ENCODE data around the gene GPR137.

Gene GPR137

DNA sequence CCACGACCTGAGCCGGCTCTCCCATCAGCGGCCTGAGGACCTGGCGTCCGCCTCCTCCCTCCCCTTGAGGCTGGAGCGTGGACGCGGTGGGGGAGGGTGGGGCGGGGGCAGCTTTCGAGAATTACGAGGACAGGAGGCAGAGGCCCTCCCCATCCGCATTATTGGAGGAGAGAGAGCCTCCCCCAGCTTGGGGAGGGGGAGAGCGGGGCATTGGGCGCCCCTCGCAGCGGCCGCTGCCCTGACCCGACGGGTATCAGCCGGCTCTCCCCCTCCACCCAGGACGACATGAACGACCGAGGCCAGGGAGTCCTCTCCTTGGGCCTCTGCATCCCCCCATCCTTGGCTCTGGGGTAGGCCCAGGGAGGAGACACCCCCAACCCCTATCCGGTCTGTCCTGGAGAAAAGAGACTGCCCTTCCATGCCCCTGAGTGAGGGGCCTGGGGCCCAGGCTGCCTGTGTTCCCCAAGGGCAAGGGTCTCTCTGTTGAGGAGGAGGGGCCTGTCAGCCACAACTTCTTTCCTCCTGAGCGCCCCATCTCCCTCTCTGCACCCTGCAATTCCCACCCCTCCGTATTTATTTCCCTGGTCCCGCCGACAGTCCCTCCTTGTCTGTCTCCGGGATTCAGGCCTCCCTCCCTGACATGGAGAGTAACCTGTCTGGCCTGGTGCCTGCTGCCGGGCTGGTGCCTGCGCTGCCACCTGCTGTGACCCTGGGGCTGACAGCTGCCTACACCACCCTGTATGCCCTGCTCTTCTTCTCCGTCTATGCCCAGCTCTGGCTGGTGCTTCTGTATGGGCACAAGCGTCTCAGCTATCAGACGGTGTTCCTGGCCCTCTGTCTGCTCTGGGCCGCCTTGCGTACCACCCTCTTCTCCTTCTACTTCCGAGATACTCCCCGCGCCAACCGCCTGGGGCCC, 495 bp downstream of the GPR137 start:
- no peaks in the 10 kb centered on the region for H3K9me3 Mint-ChIP-seq
- H3K4me1 Mint-ChIP-seq (ENCODE audit: low read depth) = peaks cover 25% of the 10 kb centered on the region
- H3K36me3 Mint-ChIP-seq (ENCODE audit: low read depth) = no peaks in the 10 kb centered on the region
- peak overlapping the region; percentile 77 for H3K4me3 Mint-ChIP-seq
- peak overlapping the region; percentile 34 for H3K27ac Mint-ChIP-seq
- peaks cover 8% of the 10 kb centered on the region for H3K27me3 Mint-ChIP-seq

DNA sequence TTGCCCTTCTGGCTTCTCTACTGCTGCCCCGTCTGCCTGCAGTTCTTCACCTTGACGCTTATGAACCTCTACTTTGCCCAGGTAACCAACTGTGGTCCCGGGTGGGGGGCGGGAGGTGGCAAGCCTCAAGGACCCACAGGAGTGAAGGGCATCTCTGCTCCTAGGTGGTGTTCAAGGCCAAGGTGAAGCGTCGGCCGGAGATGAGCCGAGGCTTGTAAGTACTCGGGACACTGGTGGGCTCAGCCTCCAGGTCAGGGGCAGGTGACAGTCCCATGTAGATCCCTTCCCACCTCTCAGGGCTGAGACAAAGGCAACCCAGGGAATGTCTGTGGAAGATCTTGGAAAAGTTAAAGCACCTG, 1.1 kb downstream of the GPR137 start:
- Mint-ChIP-seq H3K27ac (peak overlapping the region; percentile 34), H3K27me3 (peaks cover 8% of the 10 kb centered on the region), H3K4me1 (ENCODE audit: low read depth) (peaks cover 25% of the 10 kb centered on the region), H3K36me3 (ENCODE audit: low read depth) (no peaks in the 10 kb centered on the region), H3K9me3 (no peaks in the 10 kb centered on the region), H3K4me3 (peak overlapping the region; percentile 77)

DNA sequence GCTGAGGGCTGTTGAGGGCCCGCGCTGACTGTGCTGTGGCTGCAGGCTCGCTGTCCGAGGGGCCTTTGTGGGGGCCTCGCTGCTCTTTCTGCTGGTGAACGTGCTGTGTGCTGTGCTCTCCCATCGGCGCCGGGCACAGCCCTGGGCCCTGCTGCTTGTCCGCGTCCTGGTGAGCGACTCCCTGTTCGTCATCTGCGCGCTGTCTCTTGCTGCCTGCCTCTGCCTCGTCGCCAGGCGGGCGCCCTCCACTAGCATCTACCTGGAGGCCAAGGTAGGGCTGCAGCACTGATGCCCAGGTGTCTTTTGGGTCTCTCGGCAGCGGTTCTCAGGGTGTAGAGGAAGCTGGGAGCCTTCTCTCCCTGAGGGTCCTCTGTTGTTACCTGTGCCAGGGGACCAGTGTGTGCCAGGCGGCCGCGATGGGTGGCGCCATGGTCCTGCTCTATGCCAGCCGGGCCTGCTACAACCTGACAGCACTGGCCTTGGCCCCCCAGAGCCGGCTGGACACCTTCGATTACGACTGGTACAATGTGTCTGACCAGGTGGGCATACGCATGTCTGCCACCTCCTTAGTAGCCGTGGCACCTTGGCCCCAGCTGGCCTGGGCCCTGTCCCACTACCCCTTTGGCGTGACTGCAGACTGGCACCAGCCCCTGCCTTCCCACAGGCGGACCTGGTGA, 2.2 kb downstream of the GPR137 start:
- Mint-ChIP-seq H3K36me3 (ENCODE audit: low read depth) (no peaks in the 10 kb centered on the region), H3K4me3 (no peak overlapping the region), H3K4me1 (ENCODE audit: low read depth) (peaks cover 25% of the 10 kb centered on the region), H3K9me3 (no peaks in the 10 kb centered on the region), H3K27ac (no peak overlapping the region), H3K27me3 (peaks cover 11% of the 10 kb centered on the region)

DNA sequence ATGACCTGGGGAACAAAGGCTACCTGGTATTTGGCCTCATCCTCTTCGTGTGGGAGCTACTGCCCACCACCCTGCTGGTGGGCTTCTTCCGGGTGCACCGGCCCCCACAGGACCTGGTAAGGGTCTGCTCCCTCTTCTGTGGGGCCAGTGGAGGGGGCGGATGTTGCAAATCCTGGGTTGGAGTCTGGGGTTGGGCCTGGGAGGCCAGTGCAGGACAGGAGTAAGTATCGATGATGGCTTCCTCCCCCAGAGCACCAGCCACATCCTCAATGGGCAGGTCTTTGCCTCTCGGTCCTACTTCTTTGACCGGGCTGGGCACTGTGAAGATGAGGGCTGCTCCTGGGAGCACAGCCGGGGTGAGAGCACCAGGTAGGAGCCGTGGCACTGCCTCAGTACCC, 2.7 kb downstream of the GPR137 start:
- H3K4me1 Mint-ChIP-seq (ENCODE audit: low read depth) = peaks cover 20% of the 10 kb centered on the region
- H3K27ac Mint-ChIP-seq = no peak overlapping the region
- no peaks in the 10 kb centered on the region for H3K9me3 Mint-ChIP-seq
- H3K4me3 Mint-ChIP-seq = no peak overlapping the region
- peaks cover 15% of the 10 kb centered on the region for H3K27me3 Mint-ChIP-seq
- no peaks in the 10 kb centered on the region for H3K36me3 Mint-ChIP-seq (ENCODE audit: low read depth)

DNA sequence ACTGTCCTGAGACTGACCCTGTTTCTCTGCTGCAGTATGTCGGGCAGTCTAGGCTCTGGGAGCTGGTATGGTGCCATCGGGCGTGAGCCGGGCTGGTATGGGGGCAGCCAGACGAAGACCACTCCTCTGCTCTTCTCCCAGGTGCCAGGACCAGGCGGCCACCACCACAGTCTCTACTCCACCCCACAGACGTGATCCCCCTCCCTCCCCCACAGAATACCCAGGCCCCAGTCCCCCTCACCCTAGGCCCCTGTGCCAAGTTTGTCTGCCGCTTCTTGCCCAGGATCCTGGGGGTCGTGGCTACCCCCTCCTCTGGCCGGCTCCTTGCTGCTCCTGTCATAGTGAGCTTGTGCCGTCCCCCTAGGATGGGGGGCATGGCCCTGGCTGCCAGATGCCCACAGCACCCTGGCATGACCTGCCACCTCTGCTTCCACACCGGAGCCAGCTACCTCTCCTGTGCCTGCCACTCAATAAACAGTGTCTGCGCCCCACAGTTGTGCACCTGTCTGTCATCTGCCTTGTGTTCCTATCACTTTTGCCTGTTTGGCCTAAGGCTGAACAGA, 3.4 kb downstream of the GPR137 start:
- Mint-ChIP-seq H3K27ac (no peak overlapping the region), H3K4me3 (no peak overlapping the region), H3K27me3 (peaks cover 21% of the 10 kb centered on the region), H3K4me1 (ENCODE audit: low read depth) (peaks cover 14% of the 10 kb centered on the region), H3K9me3 (no peaks in the 10 kb centered on the region), H3K36me3 (ENCODE audit: low read depth) (no peaks in the 10 kb centered on the region)

DNA sequence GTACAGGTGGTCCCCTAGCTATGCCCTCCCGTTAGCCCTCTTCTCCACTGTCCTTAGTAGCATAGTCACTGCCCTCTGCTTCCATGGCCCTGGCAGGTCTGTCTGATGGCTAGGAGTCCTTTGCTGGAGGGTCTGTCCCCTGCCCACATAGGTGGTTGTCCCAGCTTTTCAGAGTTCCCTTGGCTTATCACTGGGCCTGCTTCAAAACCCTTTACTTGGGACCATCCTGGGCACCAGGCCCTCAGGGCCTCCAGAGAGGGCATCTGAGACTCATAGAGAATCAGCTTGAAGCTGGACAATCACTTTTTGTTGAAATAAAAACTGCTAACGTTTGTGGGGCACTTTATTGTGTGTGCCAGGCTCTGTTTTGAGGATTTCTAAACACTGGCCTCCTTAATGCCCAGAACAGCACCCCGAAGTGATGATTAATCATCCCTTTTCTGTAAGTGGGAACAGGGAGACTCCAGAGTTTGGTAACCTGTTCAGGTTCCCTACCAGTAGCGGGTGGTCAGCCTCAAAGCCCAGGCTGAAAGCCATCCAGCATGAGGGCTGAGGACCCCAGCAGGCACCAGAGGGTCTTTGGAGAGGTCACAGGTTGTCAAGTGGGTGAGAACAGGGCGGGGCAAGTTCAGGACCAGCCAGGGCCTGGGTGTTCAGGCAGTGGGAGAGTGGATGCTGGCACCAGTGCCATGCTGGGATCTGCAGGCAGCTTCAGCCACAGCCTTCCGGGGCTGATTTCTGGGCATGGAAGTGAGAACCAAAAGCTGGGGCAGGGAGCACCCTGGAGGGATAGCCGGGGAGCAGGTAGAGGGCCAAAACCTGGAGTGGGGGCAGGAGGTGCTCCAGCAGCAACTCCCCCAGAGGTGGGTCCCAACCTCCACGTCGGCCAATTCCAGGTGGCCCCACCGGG, 5.0 kb downstream of the GPR137 start:
- H3K9me3 Mint-ChIP-seq = no peaks in the 10 kb centered on the region
- peak overlapping the region; percentile 63 for H3K4me3 Mint-ChIP-seq
- no peaks in the 10 kb centered on the region for H3K36me3 Mint-ChIP-seq (ENCODE audit: low read depth)
- H3K4me1 Mint-ChIP-seq (ENCODE audit: low read depth) = peaks cover 12% of the 10 kb centered on the region
- H3K27me3 Mint-ChIP-seq = peaks cover 33% of the 10 kb centered on the region
- H3K27ac Mint-ChIP-seq = no peak overlapping the region

DNA sequence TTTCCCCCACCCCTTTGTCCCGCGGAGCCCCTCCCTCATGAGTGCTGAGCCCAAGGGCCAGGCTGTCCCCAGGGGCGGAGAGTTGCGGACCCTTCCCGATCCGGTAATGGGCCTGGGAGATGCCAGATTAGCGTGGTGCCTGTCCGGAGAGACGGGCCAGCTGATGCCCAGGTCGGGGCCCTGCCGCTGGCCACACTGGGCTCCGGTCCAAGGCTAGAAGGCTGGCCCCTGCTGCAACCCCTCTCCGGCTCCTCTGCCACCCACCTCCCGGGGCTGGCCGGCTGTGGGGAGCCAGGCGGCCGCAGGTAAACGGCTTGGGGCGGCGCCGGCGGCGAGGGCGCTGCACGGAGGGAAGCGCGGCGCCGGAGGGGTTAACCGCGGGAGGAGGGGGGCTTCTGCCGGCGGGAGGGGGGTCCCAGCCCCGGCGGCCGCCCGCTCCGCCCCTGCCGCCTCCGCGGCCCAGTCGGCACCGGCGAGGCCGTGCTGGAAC, 5.7 kb downstream of the GPR137 start, which contains the start of gene KCNK4:
KCNK4 (plus strand) TSS at position 41 of the 490 bp plus-strand sequence. CDS start 1,717 bp downstream, outside the sequence.
- Mint-ChIP-seq H3K36me3 (ENCODE audit: low read depth) (no peaks in the 10 kb centered on the region), H3K27ac (no peak within 1 kb of the TSS), H3K4me1 (ENCODE audit: low read depth) (peaks cover 10% of the 10 kb centered on the region), H3K4me3 (peak within 1 kb of the TSS; percentile 63), H3K9me3 (no peaks in the 10 kb centered on the region), H3K27me3 (peaks cover 40% of the 10 kb centered on the region)

DNA sequence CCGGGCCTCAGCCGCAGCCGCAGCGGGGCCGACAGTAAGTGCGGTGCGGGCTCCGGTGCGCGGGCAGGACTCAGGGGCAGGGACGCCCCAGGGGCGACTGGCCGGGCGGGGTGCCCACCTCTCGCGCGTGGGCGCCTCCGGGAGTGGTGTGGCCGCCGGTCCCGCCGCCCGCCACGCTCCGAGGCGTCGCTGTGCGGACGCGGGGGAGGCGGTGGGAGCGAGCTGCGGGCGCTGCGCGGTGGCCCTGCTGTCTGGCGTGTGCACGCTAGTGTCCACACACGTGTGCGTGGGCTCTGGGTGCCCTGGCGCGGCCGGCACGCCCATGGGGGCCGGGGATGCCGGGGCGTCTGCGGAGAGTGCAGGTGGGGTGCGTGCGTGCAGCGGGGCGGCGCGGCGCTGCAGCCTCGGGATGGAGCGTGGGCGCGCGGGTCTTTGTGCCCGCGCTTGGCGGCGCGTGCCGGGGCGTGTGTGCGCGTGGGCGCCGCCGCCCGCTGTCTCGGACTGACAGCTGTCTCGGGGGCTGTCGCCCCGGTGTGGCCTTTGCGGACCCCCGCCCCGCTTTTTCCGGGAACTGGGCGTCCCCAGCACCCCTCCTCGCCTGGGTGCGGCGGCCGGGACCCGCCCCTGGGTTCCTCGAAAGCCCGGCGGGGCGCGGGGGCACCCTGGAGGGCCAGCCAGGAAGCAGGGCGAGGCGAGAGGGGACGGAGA, 6.3 kb downstream of the GPR137 start:
- Mint-ChIP-seq H3K4me1 (ENCODE audit: low read depth) (peaks cover 5% of the 10 kb centered on the region), H3K27me3 (peaks cover 45% of the 10 kb centered on the region), H3K4me3 (no peak overlapping the region), H3K27ac (no peak overlapping the region), H3K9me3 (no peaks in the 10 kb centered on the region), H3K36me3 (ENCODE audit: low read depth) (no peaks in the 10 kb centered on the region)

DNA sequence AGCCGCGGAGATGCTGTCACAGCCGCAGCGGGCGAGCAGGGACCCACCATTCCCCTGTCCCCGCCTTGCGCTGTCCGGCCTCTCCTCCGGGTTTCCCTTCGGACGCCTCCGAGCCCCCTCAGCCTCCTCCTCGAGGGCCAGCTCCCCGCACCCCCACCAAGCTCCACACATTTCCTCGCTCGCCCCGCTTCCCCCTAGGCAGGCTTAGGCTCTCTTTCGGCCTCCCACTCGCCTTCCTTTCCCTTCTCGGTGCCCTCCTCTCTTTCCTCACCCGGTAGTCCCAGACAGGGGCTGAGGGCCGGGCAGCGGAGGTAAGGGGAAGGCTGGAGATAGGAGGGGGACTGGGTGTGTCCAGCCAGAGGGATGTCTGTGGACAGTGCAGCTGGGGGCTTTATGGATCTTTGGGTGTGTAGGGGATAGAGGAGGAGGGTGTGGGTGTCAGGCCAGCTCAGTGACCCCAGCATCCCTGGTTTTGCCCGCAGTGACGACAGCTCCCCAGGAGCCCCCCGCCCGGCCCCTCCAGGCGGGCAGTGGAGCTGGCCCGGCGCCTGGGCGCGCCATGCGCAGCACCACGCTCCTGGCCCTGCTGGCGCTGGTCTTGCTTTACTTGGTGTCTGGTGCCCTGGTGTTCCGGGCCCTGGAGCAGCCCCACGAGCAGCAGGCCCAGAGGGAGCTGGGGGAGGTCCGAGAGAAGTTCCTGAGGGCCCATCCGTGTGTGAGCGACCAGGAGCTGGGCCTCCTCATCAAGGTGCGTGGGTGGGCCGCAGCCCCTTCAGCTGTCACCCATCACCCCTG, 7.0 kb downstream of the GPR137 start:
- peaks cover 8% of the 10 kb centered on the region for H3K4me1 Mint-ChIP-seq (ENCODE audit: low read depth)
- H3K27ac Mint-ChIP-seq = no peak overlapping the region
- no peaks in the 10 kb centered on the region for H3K9me3 Mint-ChIP-seq
- no peak overlapping the region for H3K4me3 Mint-ChIP-seq
- peaks cover 53% of the 10 kb centered on the region for H3K27me3 Mint-ChIP-seq
- H3K36me3 Mint-ChIP-seq (ENCODE audit: low read depth) = no peaks in the 10 kb centered on the region

DNA sequence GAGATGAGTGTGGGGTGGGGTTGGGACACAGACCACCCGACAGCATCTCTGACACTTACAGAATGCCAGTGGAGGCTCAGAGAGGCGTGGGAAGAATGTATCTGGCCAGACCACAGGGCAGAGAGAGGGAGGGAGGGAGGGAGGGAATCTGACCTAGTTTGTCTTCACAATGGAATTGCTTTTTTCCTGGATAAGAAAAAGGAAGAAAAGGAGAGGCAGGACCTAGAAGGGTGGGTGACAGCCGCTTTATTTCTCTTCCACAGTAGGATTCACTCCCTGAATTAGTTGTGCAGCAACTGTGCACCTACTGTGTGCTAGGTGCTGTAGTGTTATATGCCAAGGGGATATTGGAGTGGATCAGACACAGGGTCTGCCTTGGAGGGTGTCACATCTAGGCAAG, 9.1 kb downstream of the GPR137 start:
- H3K4me3 Mint-ChIP-seq = no peak overlapping the region
- no peak overlapping the region for H3K27ac Mint-ChIP-seq
- H3K36me3 Mint-ChIP-seq (ENCODE audit: low read depth) = no peaks in the 10 kb centered on the region
- no peaks in the 10 kb centered on the region for H3K9me3 Mint-ChIP-seq
- H3K27me3 Mint-ChIP-seq = peaks cover 71% of the 10 kb centered on the region
- peaks cover 11% of the 10 kb centered on the region for H3K4me1 Mint-ChIP-seq (ENCODE audit: low read depth)

DNA sequence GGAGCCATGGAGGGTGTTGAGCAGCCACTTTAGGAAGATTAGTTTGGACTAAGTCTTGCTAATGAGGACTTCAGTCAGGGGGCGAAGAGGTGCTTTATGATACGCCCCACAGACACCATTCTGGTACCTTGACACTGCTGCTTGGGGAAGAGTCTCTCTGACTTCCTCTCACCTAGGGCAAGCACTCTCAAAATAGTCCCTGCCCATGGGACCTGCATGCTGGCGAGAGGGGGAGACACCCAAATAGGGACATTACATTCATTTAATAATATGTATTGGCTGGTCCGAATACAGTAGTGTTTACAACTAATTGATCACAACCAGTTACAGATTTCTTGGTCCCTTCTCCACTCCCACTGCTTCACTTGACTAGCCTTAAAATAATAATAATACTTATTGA, 10.1 kb downstream of the GPR137 start:
- peaks cover 16% of the 10 kb centered on the region for H3K4me1 Mint-ChIP-seq (ENCODE audit: low read depth)
- peaks cover 73% of the 10 kb centered on the region for H3K27me3 Mint-ChIP-seq
- H3K4me3 Mint-ChIP-seq = no peak overlapping the region

DNA sequence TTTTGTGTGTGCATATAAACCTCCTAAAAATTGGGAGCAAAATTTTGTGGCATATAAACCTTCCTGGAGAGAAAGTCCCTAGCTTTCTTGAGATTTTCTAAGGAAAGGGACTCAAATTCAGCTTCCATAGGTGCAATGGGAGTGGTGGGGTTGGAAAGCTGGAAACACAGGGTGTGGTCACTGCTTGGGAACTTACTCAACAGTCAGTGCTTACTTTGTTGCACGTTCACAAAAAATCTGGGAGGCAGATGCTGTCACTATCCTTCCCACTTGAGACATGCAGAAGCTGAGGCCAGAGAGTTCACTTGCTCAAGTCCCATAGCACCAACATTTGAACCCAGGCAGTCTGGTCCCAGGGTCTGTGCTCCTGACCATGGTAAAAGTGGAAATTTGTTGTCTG, 10.6 kb downstream of the GPR137 start:
- Mint-ChIP-seq H3K36me3 (ENCODE audit: low read depth) (no peaks in the 10 kb centered on the region), H3K27me3 (peaks cover 74% of the 10 kb centered on the region), H3K9me3 (no peaks in the 10 kb centered on the region), H3K4me3 (no peak overlapping the region), H3K27ac (no peak overlapping the region), H3K4me1 (ENCODE audit: low read depth) (peaks cover 17% of the 10 kb centered on the region)

More for the DNA sequence above, 10.1 kb downstream of the GPR137 start:
- Mint-ChIP-seq H3K27ac (no peak overlapping the region), H3K9me3 (no peaks in the 10 kb centered on the region), H3K36me3 (ENCODE audit: low read depth) (no peaks in the 10 kb centered on the region)
